ENCODE results near the gene RGS16. TPM values are rescaled to one million over a fixed set of nuclear protein-coding genes. Genes with fewer than 3 reads are reported as not detected.
A peak's percentile ranks its signal among the peaks of the same experiment; 100 is the strongest.

RGS16 gene
- total and polyA plus RNA-seq, 2 donors (not counting 1 experiment from before 2014, with no cell fraction given), result 3.3 to 11.4 TPM

GRCh38 chr1:182616130-182617013 is 12.2 kb upstream of the RGS16 start:
- TF ChIP-seq EZH2 (IDR thresholded peaks at IDR 0.05; ENCODE audit: borderline replicate concordance, insufficient read depth, low read depth, low read length, poor library complexity, severe bottlenecking) (no peak), CTCF (IDR thresholded peaks at IDR 0.05) (no peak)
- Histone ChIP-seq H3K4me1 (ENCODE audit: control insufficient read depth in 2 of 2, insufficient read depth in 2 of 2, low read length in 2 of 2) (peaks cover 25 to 28% of the 10 kb centered on the region in 2 donors), H3K4me2 (replicated peaks; ENCODE audit: low read depth, low read length, poor library complexity, severe bottlenecking) (peak overlapping the region; percentile 94), H3K9me3 (ENCODE audit: control extremely low read depth in 1 of 3, control insufficient read depth in 2 of 3, insufficient read depth in 1 of 3, low read length in 2 of 3) (no peaks in the 10 kb centered on the region), H3K9ac (ENCODE audit: low read length) (peak overlapping the region; percentile 77), H3K27me3 (replicated peaks in 1 of 4; ENCODE audit: control extremely low read depth in 1 of 4, control insufficient read depth in 3 of 4, insufficient read depth in 4 of 4, low read length in 3 of 4) (peaks cover 2 to 34% (median 9%) of the 10 kb centered on the region in 4 experiments), H3K4me3 (ENCODE audit: control extremely low read depth in 1 of 5, extremely low read depth in 1 of 5, insufficient read depth in 1 of 5, low read depth in 2 of 5, low read length in 4 of 5) (peak overlapping the region in 4 of 5 experiments; percentile 57 to 89 (median 64)), H2AFZ (ENCODE audit: insufficient read depth, low read depth, low read length, poor library complexity, severe bottlenecking) (no peak overlapping the region), H3K36me3 (replicated peaks in 1 of 2; ENCODE audit: control extremely low read depth in 1 of 2, control insufficient read depth in 1 of 2, extremely low read depth in 1 of 2, insufficient read depth in 2 of 2, low read length in 1 of 2) (no peaks in the 10 kb centered on the region), H3K27ac (ENCODE audit: low read length in 2 of 2) (no peak overlapping the region), H4K20me1 (ENCODE audit: control insufficient read depth, insufficient read depth, low read length, poor library complexity, severe bottlenecking) (no peaks in the 10 kb centered on the region), H3K79me2 (ENCODE audit: control insufficient read depth, insufficient read depth, low read length) (no peaks in the 10 kb centered on the region)
- peak overlapping the region; percentile 92 for H3K4me3 Mint-ChIP-seq
- CTCF ChIA-PET, result interaction anchor here (1.0 to 6.4 kb wide), 5 partner anchors 13 to 166 kb away, joined by 3 to 70 read pairs (median 6); partner anchors contain the start of gene RGS16
- DNase-seq (peak; percentile 83), ATAC-seq (ENCODE audit: low read depth) (peak; percentile 36)
- H3K4me1 Mint-ChIP-seq, result peaks cover 32% of the 10 kb centered on the region
- H3K27ac Mint-ChIP-seq, result peak overlapping the region; percentile 77
- POLR2A ChIA-PET, result interaction anchor here (0.6 to 2.7 kb wide), 5 partner anchors 10 to 29 kb away, joined by 3 to 10 read pairs (median 5); partner anchors contain the start of gene RGS16
- H3K27me3 Mint-ChIP-seq, result peaks cover 3% of the 10 kb centered on the region
- intact Hi-C loops (cut with micrococcal nuclease), result loop anchor here (5.0 kb wide), 1 partner anchor 171 kb away; the partner anchor contains the start of gene NPL
- WGBS (ENCODE audit: insufficient coverage), result 2% methylated on average over 10 of the region's 17 CpGs
- H3K9me3 Mint-ChIP-seq (ENCODE audit: insufficient read depth), result peaks cover 3% of the 10 kb centered on the region
